Measurements from ENCODE around the gene FAAP24. TPM values are rescaled to one million over a fixed set of nuclear protein-coding genes. Genes with fewer than 3 reads are reported as not detected.
"Not testable (repeated sequence)": the region's sequence is repeated elsewhere in the genome, so short reads cannot be mapped to it uniquely, and the experiment has no call there.

FAAP24 gene
- total RNA-seq, 1 donor from 2014 or later: 0.79 TPM

DNA sequence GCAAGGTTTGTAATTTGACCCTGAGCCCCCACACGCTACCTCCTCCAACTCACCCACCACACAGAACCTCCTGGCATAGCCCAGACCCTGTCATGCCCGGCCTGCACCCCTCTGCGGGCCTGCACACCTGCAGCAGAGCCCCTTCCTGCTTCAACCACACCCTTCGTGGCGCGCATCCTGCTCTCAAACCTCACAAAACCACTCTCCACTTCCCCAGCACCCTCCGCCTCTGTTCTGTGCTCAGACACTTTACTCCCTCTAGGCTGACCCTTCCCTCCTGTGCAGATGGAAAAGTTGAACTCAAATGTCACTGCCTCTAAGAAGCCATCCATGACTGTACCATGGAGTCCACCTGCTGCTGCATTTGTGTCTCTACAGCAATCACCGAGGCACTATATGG lies 28.5 kb downstream of the FAAP24 start:
- no peak for DNase-seq

DNA sequence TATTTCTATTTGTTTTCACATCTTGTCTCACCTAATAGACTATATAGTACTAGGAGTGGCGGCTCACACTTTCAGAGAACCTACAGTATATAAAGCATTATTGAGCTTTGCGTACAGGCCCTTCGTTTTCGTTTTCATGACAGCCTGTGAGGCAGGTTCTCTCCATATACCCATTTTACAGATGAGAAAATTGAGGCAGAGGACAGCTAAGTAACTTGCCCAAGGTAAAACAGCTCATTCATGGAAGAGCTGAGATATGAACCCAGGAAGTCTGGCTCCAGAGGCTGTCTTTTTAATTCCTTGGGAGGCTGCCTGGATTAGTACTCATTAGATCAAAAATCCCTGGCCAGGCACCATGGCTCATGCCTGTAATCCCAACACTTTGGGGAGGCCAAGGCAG lies 28.9 kb downstream of the FAAP24 start:
- no peak for DNase-seq

GRCh38 chr19:33002126-33002865 lies 30.3 kb downstream of the FAAP24 start:
- DNase-seq: not testable (repeated sequence)

GRCh38 chr19:33003424-33004024 lies 31.5 kb downstream of the FAAP24 start:
- not testable (repeated sequence) for DNase-seq

DNA sequence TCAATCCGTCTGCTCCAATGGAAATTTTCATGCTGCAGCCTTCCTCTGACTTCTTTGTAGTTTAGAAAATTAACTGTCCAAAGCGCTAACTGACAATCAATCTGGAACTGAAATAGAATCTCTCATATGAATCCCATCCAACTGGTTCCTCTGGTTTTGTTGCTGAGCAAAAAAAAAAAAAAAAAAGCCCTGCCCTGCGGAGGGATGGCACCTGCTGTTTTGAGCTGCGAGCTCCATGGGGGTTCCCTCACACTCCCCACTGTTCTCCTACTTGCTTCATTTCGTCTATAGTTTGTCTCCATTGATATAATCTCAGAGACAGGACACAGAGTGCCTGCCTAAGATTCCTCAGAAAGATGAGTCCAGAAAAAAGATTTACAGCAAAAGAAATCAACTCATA lies 33.4 kb downstream of the FAAP24 start:
- DNase-seq: no peak

DNA sequence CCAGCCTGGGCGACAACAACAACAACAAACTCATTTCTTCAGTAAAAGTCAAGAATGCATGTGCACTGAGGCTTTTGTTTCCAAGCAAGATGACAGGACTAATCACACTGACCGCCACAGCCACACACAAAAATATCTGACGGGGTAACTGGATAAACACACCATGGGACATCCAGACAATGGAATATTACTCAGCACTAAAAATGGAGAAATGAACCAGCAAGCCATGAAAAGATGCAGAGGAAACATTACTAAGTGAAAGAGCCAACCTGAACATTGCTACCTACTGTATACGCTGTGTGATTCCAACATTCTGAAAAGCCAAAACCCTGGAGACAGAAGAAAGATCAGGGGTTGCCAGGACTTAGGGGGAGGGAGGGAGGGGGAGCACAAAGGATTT lies 36.7 kb downstream of the FAAP24 start:
- no peak for DNase-seq

- not testable (repeated sequence) for DNase-seq
Measured at GRCh38 chr19:33010891-33011290, 38.8 kb downstream of the FAAP24 start.

DNA sequence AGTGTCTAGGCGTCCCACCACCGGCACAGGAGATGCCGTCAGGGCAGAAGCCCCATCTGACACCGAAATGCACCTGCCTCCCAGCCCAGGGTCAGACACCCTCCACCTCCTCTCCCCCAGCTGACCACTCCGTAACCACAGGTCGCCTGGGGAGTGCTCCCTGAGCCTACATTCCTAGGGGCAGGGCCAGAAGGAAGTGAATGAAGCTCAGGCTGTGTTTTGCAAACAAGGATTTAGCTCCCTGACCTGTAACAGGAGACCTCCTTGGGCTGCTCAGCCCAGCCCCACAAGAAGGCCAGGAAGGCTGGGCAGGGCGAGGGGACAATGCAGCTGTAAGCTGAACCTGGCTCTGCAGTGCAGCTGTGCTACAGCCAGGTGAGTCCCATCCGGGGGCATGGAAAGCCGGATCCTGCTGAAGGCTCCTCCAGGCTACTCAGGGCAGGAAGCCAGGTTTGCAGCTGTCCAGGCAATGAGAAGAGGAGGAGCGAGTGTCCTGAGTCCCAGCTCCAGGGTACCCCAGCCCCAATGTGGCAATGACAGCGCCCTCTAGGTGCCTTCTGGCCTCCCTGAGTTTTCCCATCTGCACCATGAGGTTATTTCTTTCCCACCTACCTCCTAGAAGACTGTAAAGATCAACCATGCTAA lies 50.6 kb downstream of the FAAP24 start:
- no peak for DNase-seq

- no peak for DNase-seq
Measured at GRCh38 chr19:33024398-33024797, 52.4 kb downstream of the FAAP24 start.

- DNase-seq: not testable (repeated sequence)
Measured at GRCh38 chr19:33025468-33026238, 53.6 kb downstream of the FAAP24 start.

DNA sequence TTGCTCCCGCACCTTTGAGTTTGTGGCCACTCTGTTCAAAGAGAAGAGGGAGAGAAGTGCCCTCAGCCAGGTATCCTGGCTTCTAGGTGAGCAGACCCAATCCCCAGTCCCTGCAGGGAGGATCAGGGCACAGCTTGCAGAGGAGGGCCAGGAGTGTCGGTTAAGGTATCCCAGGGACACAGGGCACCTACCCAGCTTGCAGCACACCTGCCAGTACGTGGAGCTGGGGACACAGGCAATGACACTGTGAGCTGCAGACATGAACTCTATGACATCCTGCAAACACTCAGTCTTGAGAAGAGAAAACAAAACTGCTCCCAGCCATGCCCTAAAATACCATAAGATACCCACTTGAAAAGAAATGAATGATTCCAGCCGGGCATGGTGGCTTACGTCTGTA lies 54.6 kb downstream of the FAAP24 start:
- DNase-seq: not testable (repeated sequence)

Other genes starting within 250 kb of the FAAP24 start
- gene SLC7A9, start 102.5 kb upstream of the FAAP24 start, total RNA-seq: 0.10 TPM
- 9.5 TPM for gene CEP89, start 284 bp upstream of the FAAP24 start, total RNA-seq
- 2.2 TPM for gene RHPN2, start 92.6 kb downstream of the FAAP24 start, total RNA-seq
- 6.4 TPM for gene GPATCH1, start 108.9 kb downstream of the FAAP24 start, total RNA-seq
- 0.10 TPM for gene WDR88, start 159.9 kb downstream of the FAAP24 start, total RNA-seq
- gene LRP3, start 222.1 kb downstream of the FAAP24 start, total RNA-seq: 15.0 TPM

Measured in skin of body (tissue), 2 donors.